A673 (cell line): ENCODE data around the gene PRC1.

Experiments
- CTCF ChIP-seq: fragments of 300-800, 200-600 bp; sonication (generic); conservative IDR thresholded peaks from 2 replicates; pipeline ENCODE4 v1.5.1; 2017; ENCODE audit warnings: low read depth, mild to moderate bottlenecking, antibody characterized with exemption, low read length, moderate library complexity, mixed read lengths
- EZH2 ChIP-seq: fragments of 200-600 bp; sonication (generic); IDR thresholded peaks from 2 replicates; pipeline ENCODE4 v1.6.1; 2017; ENCODE audit warnings: borderline replicate concordance, low read depth, mild to moderate bottlenecking, mixed read lengths, antibody characterized with exemption, low read length; ENCODE audit not compliant: poor library complexity, severe bottlenecking

DNA sequence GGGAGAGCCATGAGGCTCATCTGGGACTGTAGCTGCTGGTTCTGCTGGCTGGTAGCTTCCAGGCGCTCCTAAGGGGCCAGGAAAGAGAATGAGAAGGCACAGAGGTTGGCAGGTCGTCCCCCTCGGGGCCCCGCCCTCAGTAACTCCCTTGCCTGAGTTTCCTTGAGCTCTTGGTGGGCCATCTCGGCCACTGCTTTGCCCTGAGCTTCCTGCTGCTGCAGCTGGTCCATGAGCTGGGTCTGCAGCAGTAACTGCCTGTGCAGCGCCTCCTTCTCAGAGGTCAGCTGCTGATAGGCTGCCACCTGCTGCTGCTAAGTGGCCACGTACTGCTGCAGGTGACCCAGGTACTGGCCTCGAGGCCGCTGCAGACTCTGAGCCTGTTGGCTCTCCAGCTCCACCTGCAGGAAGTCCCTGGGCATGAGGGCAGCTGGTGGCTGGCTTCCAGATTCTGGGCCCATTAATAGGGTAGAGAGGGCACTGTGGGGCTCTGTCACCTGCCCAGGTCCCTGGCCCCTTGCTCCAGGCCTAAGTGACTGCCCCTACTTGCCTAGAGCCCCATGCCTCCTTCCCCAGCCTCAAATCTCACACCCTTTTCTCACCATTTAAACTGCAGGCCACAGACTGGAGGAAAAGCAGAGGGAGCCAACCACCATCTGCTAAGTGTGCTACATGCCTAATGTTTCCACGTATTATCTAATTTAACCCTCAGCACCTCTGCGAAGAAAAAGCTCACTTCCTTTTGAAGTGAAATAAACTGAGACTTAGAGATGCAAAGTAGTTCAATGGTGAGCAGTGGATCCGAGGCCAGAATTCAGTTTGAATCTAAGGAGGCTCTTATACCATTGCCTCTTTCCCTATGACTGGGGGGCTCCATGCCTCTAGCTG is 38.8 kb upstream of the PRC1 start:
- TF ChIP-seq CTCF, result peak; percentile 68
- no peak for TF ChIP-seq EZH2
